GM10266 (cell line): ENCODE results near the gene ASPDH.

Experiments
- DNase-seq: peaks from one replicate; pipeline ENCODE4 v3.0.0; 2012; ENCODE audit errors: extremely low spot score
- TF ChIP-seq, protein P1 (sequence below): IDR thresholded peaks from 2 replicates; pipeline ENCODE4 v1.5.1; 2012; ENCODE audit warnings: mild to moderate bottlenecking, low read depth; ENCODE audit not compliant: control insufficient read depth, insufficient read depth; ENCODE audit errors: missing control alignments

Gene ASPDH

GRCh38 chr19:50493171-50493570 is 20.5 kb downstream of the ASPDH start:
- TF ChIP-seq, protein P1, sequence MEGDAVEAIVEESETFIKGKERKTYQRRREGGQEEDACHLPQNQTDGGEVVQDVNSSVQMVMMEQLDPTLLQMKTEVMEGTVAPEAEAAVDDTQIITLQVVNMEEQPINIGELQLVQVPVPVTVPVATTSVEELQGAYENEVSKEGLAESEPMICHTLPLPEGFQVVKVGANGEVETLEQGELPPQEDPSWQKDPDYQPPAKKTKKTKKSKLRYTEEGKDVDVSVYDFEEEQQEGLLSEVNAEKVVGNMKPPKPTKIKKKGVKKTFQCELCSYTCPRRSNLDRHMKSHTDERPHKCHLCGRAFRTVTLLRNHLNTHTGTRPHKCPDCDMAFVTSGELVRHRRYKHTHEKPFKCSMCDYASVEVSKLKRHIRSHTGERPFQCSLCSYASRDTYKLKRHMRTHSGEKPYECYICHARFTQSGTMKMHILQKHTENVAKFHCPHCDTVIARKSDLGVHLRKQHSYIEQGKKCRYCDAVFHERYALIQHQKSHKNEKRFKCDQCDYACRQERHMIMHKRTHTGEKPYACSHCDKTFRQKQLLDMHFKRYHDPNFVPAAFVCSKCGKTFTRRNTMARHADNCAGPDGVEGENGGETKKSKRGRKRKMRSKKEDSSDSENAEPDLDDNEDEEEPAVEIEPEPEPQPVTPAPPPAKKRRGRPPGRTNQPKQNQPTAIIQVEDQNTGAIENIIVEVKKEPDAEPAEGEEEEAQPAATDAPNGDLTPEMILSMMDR, result no peak
- no peak for DNase-seq

GRCh38 chr19:50492303-50493052 is 21.2 kb downstream of the ASPDH start:
- TF ChIP-seq, protein P1, result no peak
- no peak for DNase-seq

DNA sequence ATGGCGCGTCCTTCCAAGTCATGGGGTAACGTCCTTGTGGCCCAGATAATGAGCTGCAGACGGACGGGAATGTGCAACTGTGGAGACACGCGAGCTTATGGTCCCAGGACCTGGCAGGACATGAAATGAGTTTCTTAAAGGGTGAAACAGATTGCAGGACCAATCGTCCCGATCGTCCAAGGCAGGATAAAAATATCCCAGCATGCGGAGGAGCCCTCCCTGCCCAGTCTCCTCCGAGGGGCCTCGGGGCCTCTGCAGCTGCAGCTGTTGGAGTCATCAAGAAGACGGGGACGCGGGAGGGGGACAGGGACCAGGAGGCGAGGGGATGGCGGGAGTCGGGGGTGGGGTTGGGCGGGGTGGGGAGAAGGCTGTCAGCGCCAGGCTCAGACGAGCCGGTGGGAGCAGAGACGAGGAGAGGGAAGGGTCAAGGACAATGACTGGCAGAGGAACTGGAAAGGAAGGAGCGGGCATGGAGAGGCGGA is 22.7 kb downstream of the ASPDH start:
- TF ChIP-seq, protein P1, result no peak
- no peak for DNase-seq

GRCh38 chr19:50490411-50490811 is 23.3 kb downstream of the ASPDH start:
- TF ChIP-seq, protein P1, result no peak

GRCh38 chr19:50489461-50490011 is 24.2 kb downstream of the ASPDH start:
- DNase-seq, result no peak
- TF ChIP-seq, protein P1, result no peak

More at GRCh38 chr19:50490411-50490811, 23.3 kb downstream of the ASPDH start:
- no peak for DNase-seq

- TF ChIP-seq, protein P1, result no peak
- DNase-seq, result no peak
These were observed 25.1 kb downstream of the ASPDH start for GRCh38 chr19:50488389-50489194.
